CD4-positive, alpha-beta memory T cell (primary cell): Measurements from ENCODE around the gene SLCO1C1. TPM values are rescaled to one million over a fixed set of nuclear protein-coding genes. Genes with fewer than 3 reads are reported as not detected.
"Not testable (repeated sequence)": the region's sequence is repeated elsewhere in the genome, so short reads cannot be mapped to it uniquely, and the experiment has no call there.

Source experiments
- CTCF ChIA-PET: fragments of 350-600 bp; sonication (Branson Sonifier 250); formaldehyde crosslinking; loops from one replicate; lab custom pipeline; 2021; ENCODE audit warnings: inconsistent platforms; ENCODE audit not compliant: partially characterized antibody; lab: Charles Lee
- POLR2A ChIA-PET: fragments of 350-600 bp; sonication (Branson Sonifier 250); formaldehyde crosslinking; loops from one replicate; lab custom pipeline; 2021; ENCODE audit not compliant: partially characterized antibody; lab: Charles Lee
- DNase-seq, 5 donors: peaks; one replicate each; pipeline versions ENCODE4 v3.0.0 to v3.0.0-alpha.2; 2020 to 2022; ENCODE audit warnings: mixed read lengths in 1 of 5
- H3K27ac ChIP-seq: one replicate; pipeline ENCODE4 v1.7.0; 2013; ENCODE audit warnings: low read depth, low read length
- H3K27me3 ChIP-seq: 2 replicates; pipeline ENCODE4 v1.7.0; 2013; ENCODE audit warnings: mild to moderate bottlenecking, low read length, moderate library complexity; ENCODE audit not compliant: insufficient read depth
- H3K36me3 ChIP-seq: 2 replicates; pipeline ENCODE4 v1.7.0; 2013; ENCODE audit warnings: mild to moderate bottlenecking, low read length, moderate library complexity; ENCODE audit not compliant: insufficient read depth
- H3K4me1 ChIP-seq: 2 replicates; pipeline ENCODE4 v1.7.0; 2013; ENCODE audit warnings: mild to moderate bottlenecking, low read length, moderate library complexity; ENCODE audit not compliant: insufficient read depth
- H3K4me3 ChIP-seq, 2 donors: one replicate each; pipeline ENCODE4 v1.7.0; 2013; ENCODE audit warnings: low read length in 2 of 2, mild to moderate bottlenecking in 1 of 2
- H3K9me3 ChIP-seq, 2 donors: one replicate each; pipeline ENCODE4 v1.7.0; 2013; ENCODE audit warnings: low read length in 2 of 2, control low read depth in 1 of 2; ENCODE audit not compliant: control insufficient read depth in 1 of 2
- H3K27ac Mint-ChIP-seq, 7 donors: one replicate each; pipeline ENCODE4 v1.8.0; 2020 to 2021; ENCODE audit warnings: mixed read lengths in 7 of 7, mild to moderate bottlenecking in 6 of 7, inconsistent platforms in 3 of 7, moderate library complexity in 3 of 7
- H3K27me3 Mint-ChIP-seq, 2 donors: one replicate each; pipeline ENCODE4 v1.8.0; 2020 to 2021; ENCODE audit warnings: mixed read lengths in 2 of 2
- H3K36me3 Mint-ChIP-seq, 2 donors: one replicate each; pipeline ENCODE4 v1.8.0; 2020 to 2021; ENCODE audit warnings: mixed read lengths in 2 of 2, inconsistent platforms in 1 of 2, mild to moderate bottlenecking in 1 of 2
- H3K4me1 Mint-ChIP-seq, 4 donors: one replicate each; pipeline ENCODE4 v1.8.0; 2020 to 2021; ENCODE audit warnings: mixed read lengths in 4 of 4, mild to moderate bottlenecking in 1 of 4
- H3K4me3 Mint-ChIP-seq, 8 donors: one replicate each; pipeline ENCODE4 v1.8.0; 2020 to 2021; ENCODE audit warnings: mixed read lengths in 8 of 8, mild to moderate bottlenecking in 7 of 8, moderate library complexity in 6 of 8, inconsistent platforms in 3 of 8
- H3K9me3 Mint-ChIP-seq, 8 donors: one replicate each; pipeline ENCODE4 v1.8.0; 2020 to 2021; ENCODE audit warnings: mixed read lengths in 8 of 8, mild to moderate bottlenecking in 5 of 8, inconsistent platforms in 3 of 8, moderate library complexity in 1 of 8
- intact Hi-C: fragments of 100-400 bp; cut with micrococcal nuclease; formaldehyde crosslinking; loops from one replicate; pipeline ENCODE4 v1.15.1; 2023
- polyA plus RNA-seq, 2 donors: library from polyadenylated mRNA; unstranded; fragments of 300-500 nt; fragmentation: Illumina TruSeq; gene quantifications; one replicate each; pipeline ENCODE4 v1.2.3, GENCODE V29; 2021
- total RNA-seq, 2 experiments: library from RNA; stranded (reverse); gene quantifications; one replicate each; pipeline ENCODE4 v1.2.3, GENCODE V29; 2021

Gene SLCO1C1
- total and polyA plus RNA-seq, 4 experiments from 2014 or later = not detected

DNA sequence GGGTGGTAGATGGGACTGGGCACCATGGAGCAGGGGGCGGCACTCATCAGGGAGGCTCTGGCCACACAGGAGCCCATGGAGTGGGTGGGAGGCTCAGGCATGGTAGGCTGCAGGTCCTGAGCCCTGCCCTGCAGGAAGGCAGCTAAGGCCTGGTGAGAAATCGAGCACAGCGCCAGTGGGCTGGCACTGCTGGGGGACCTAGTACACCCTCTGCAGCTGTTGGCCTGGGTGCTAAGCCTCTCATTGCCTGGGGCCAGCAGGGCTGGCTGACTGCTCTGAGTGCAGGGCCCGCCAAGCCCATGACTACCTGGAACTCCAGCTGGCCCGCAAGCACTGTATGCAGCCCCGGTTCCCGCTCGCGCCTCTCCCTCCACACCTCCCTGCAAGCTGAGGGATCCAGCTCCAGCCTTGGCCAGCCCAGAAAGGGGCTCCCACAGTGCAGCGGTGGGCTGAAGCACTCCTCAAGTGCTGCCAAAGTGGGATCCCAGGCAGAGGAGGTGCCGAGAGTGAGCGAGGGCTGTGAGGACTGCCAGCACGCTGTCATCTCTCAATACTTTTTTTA is 88.7 kb downstream of the SLCO1C1 start:
- H3K27ac Mint-ChIP-seq, H3K4me3 Mint-ChIP-seq, H3K36me3 ChIP-seq, DNase-seq, H3K36me3 Mint-ChIP-seq, H3K9me3 ChIP-seq, H3K27me3 ChIP-seq, H3K4me1 ChIP-seq, CTCF ChIA-PET, H3K27me3 Mint-ChIP-seq, H3K4me1 Mint-ChIP-seq, H3K4me3 ChIP-seq, H3K27ac ChIP-seq, intact Hi-C loops, POLR2A ChIA-PET: not testable (repeated sequence)
- peaks cover 0 to 11% (median 3%) of the 10 kb centered on the region in 8 donors for H3K9me3 Mint-ChIP-seq

DNA sequence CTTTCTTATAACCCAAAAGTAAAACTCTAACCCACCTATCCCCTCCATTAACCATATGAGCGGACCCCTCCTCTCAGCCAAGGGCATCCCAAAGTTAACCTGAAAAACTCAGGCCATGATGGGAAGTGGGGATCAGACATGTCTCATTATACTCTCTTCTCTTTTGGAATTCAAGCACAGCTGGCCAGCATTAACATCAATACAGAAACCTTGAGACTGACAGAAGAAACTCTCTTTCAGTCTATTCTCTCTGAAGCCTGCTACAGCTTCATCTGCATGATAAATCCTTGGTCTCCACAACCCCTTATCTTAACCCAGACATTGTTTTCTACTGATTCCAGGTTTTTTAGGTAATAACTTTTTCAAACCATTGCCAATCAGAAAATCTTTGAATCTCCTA is 97.8 kb downstream of the SLCO1C1 start:
- no peak overlapping the region for H3K4me3 ChIP-seq
- H3K4me1 ChIP-seq = no peaks in the 10 kb centered on the region
- no peak for DNase-seq
- no peaks in the 10 kb centered on the region for H3K9me3 ChIP-seq
- H3K27ac ChIP-seq = no peak overlapping the region
- POLR2A ChIA-PET = no interaction called here
- H3K36me3 ChIP-seq = no peaks in the 10 kb centered on the region
- intact Hi-C loops = no loop called here
- Mint-ChIP-seq H3K4me1 (no peaks in the 10 kb centered on the region), H3K36me3 (no peaks in the 10 kb centered on the region), H3K4me3 (no peak overlapping the region), H3K27me3 (no peaks in the 10 kb centered on the region), H3K9me3 (peaks cover 0 to 8% (median 1%) of the 10 kb centered on the region in 8 donors), H3K27ac (no peak overlapping the region)
- CTCF ChIA-PET = no interaction called here
- no peaks in the 10 kb centered on the region for H3K27me3 ChIP-seq

DNA sequence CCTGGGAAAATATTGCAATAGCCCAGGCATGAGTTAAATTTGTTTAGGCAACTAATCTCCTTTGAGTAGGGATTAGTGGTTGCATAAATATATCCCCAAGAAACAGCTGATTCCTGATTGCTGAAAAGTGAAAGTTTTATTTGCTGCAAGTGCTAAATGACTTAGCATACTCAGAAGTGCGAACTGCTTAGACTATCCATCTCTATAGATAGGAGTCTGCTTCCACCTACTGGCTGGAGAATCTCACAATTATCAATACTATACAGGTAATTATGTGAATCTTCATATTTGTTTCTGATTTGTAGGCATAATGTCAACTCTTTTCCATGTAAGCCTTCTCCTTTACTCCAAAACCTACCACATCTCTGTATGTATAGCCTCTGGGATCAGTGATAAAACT is 103.4 kb downstream of the SLCO1C1 start:
- Histone ChIP-seq H3K36me3 (no peaks in the 10 kb centered on the region), H3K4me1 (no peaks in the 10 kb centered on the region), H3K27me3 (no peaks in the 10 kb centered on the region), H3K4me3 (no peak overlapping the region), H3K9me3 (no peaks in the 10 kb centered on the region), H3K27ac (no peak overlapping the region)
- Mint-ChIP-seq H3K27ac (no peak overlapping the region), H3K27me3 (no peaks in the 10 kb centered on the region), H3K9me3 (peaks cover 0 to 3% (median 0%) of the 10 kb centered on the region in 8 donors), H3K4me3 (no peak overlapping the region), H3K4me1 (no peaks in the 10 kb centered on the region), H3K36me3 (no peaks in the 10 kb centered on the region)
- no peak for DNase-seq
- POLR2A ChIA-PET = no interaction called here
- CTCF ChIA-PET = no interaction called here
- intact Hi-C loops = no loop called here

DNA sequence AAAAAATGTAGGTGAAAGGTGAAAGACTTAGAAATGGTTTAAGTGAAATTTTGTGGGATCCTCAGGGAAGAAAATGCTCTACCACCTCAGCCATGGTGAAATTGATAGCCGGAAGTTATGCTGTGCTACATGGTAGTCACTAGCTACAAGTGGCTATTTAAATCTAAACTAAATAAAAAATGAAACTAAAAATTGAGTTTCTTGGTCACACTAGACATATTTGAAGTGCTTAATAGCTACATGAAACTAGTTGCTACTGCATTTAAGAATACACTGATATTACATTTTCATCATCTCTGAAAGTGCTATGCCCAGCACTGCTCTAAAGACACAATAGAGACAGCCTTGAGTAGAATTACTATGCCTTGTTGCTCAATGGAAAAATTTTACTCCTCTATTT is 105.0 kb downstream of the SLCO1C1 start:
- no peak for DNase-seq
- H3K27me3 ChIP-seq = no peaks in the 10 kb centered on the region
- H3K27me3 Mint-ChIP-seq = no peaks in the 10 kb centered on the region
- no peak overlapping the region for H3K27ac Mint-ChIP-seq
- H3K4me1 Mint-ChIP-seq = no peaks in the 10 kb centered on the region
- no peaks in the 10 kb centered on the region for H3K4me1 ChIP-seq
- ChIA-PET CTCF (no interaction called here), POLR2A (no interaction called here)
- intact Hi-C loops = no loop called here
- H3K36me3 ChIP-seq = no peaks in the 10 kb centered on the region
- H3K4me3 ChIP-seq = no peak overlapping the region
- H3K9me3 Mint-ChIP-seq = no peaks in the 10 kb centered on the region
- no peak overlapping the region for H3K27ac ChIP-seq
- no peaks in the 10 kb centered on the region for H3K36me3 Mint-ChIP-seq
- H3K9me3 ChIP-seq = no peaks in the 10 kb centered on the region
- no peak overlapping the region for H3K4me3 Mint-ChIP-seq

DNA sequence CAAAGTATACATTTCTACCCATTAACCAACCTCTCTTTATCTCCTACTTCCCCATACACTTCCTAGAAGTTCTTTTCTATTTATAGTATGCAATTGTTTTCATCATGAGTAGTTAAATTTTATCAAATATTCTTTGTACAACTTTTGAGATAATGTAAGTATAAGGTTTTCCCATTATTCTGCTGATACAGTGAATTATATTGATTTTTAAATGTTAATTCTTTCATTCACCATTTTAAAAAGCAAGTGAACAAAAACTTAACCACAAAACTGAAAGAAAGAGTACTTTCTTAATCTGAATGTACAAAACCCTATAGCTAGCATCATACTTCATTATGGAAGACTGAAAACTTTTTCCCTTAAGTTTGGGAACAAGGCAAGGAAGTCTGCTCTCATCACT is 105.9 kb downstream of the SLCO1C1 start:
- no peak overlapping the region for H3K4me3 ChIP-seq

More for the DNA sequence above, 105.9 kb downstream of the SLCO1C1 start:
- Mint-ChIP-seq H3K4me3 (no peak overlapping the region), H3K4me1 (no peaks in the 10 kb centered on the region), H3K27ac (no peak overlapping the region), H3K27me3 (no peaks in the 10 kb centered on the region), H3K9me3 (no peaks in the 10 kb centered on the region), H3K36me3 (no peaks in the 10 kb centered on the region)
- POLR2A ChIA-PET = no interaction called here
- no peaks in the 10 kb centered on the region for H3K36me3 ChIP-seq
- H3K9me3 ChIP-seq = no peaks in the 10 kb centered on the region
- no peak overlapping the region for H3K27ac ChIP-seq
- CTCF ChIA-PET = no interaction called here
- no peaks in the 10 kb centered on the region for H3K27me3 ChIP-seq
- no peak for DNase-seq
- intact Hi-C loops = no loop called here
- no peaks in the 10 kb centered on the region for H3K4me1 ChIP-seq

Other genes with a start within 250 kb of the SLCO1C1 start
- gene SLCO1B3, start 115.4 kb downstream of the SLCO1C1 start, total RNA-seq = not detected
- not detected for gene SLCO1B3, start 115.4 kb downstream of the SLCO1C1 start, polyA plus RNA-seq